Testis (tissue), 2 donors: Measurements from ENCODE around the gene SLF2.

ENCODE experiments used
- POLR2A ChIP-seq: fragments of 450-650 bp; IDR thresholded peaks from one replicate; pipeline ENCODE4 v1.6.1; 2017; ENCODE audit warnings: antibody characterized with exemption, mild to moderate bottlenecking, moderate library complexity
- TF ChIP-seq, protein P1 (sequence below), 3 experiments: fragments of 450-650 bp in 2 of 3; fragments of 200-600 bp in 1 of 3; sonication (generic) in 1 of 3; IDR thresholded peaks; one replicate each; pipeline ENCODE4 v1.5.1; 2016 to 2019; ENCODE audit warnings: antibody characterized with exemption in 3 of 3, mild to moderate bottlenecking in 2 of 3, moderate library complexity in 1 of 3

DNA sequence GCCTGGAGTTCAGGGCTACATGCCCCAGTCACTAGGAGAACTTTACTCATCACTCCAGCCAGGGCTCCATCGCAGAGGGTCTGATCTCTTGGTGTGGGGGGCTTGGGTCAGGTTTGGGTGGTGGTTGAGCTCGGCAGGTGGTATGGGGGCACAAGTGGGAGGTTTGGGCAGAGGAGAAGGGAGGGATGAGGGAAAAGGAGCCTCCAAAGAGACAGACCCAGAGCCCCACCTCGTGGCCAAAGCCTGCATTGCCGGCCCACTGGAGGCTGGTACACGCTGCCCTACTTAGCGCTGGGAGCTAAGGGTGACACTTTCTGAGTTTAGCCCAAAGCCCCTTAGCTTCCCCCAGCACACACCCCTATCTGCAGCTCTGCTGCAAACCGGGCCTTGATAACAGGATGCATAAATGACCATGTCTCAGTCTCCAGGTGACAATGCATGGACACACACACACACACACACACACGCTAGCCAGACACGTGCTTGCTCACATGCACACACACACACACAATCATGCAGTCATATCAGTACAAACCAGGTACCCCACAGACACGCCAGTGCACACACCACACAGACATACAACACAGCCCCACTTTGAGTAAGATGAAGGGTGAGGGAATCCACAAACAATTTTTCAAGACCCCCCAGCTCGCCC lies 101.6 kb downstream of the SLF2 start:
- TF ChIP-seq, protein P1, sequence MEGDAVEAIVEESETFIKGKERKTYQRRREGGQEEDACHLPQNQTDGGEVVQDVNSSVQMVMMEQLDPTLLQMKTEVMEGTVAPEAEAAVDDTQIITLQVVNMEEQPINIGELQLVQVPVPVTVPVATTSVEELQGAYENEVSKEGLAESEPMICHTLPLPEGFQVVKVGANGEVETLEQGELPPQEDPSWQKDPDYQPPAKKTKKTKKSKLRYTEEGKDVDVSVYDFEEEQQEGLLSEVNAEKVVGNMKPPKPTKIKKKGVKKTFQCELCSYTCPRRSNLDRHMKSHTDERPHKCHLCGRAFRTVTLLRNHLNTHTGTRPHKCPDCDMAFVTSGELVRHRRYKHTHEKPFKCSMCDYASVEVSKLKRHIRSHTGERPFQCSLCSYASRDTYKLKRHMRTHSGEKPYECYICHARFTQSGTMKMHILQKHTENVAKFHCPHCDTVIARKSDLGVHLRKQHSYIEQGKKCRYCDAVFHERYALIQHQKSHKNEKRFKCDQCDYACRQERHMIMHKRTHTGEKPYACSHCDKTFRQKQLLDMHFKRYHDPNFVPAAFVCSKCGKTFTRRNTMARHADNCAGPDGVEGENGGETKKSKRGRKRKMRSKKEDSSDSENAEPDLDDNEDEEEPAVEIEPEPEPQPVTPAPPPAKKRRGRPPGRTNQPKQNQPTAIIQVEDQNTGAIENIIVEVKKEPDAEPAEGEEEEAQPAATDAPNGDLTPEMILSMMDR (IDR thresholded peaks at IDR 0.05), result peak; percentile 81 to 90 (median 82)
- no peak for TF ChIP-seq POLR2A
